Activated B cell treated with CpG ODN at 0.5 μM for 24 hours (primary cell): ENCODE results near the gene DMRT3. TPM values are rescaled to one million over a fixed set of nuclear protein-coding genes. Genes with fewer than 3 reads are reported as not detected.

Source experiments
- ATAC-seq: fragments of 200-7000 bp; cut with Tn5 transposase; one replicate; pipeline ENCODE4 v1.10.0; 2021; ENCODE audit warnings: low read depth, mild to moderate bottlenecking, moderate library complexity
- CTCF ChIA-PET: fragments of 350-600 bp; sonication (Branson Sonifier 250); formaldehyde crosslinking; loops from one replicate; lab custom pipeline; 2021; ENCODE audit warnings: antibody characterized with exemption; lab: Charles Lee
- POLR2A ChIA-PET: fragments of 350-600 bp; sonication (Branson Sonifier 250); formaldehyde crosslinking; loops from one replicate; lab custom pipeline; 2021; ENCODE audit warnings: antibody characterized with exemption; lab: Charles Lee
- DNase-seq: peaks from one replicate; pipeline ENCODE4 v3.0.0; 2022
- H3K27ac Mint-ChIP-seq: one replicate; pipeline ENCODE4 v1.8.0; 2020; ENCODE audit warnings: mixed read lengths
- H3K27me3 Mint-ChIP-seq: one replicate; pipeline ENCODE4 v1.8.0; 2021; ENCODE audit warnings: mixed read lengths
- H3K36me3 Mint-ChIP-seq: one replicate; pipeline ENCODE4 v1.8.0; 2021; ENCODE audit warnings: low read depth, mixed read lengths
- H3K4me1 Mint-ChIP-seq: one replicate; pipeline ENCODE4 v1.8.0; 2021; ENCODE audit warnings: mixed read lengths
- H3K4me3 Mint-ChIP-seq: one replicate; pipeline ENCODE4 v1.8.0; 2020; ENCODE audit warnings: mild to moderate bottlenecking, mixed read lengths
- H3K9me3 Mint-ChIP-seq: one replicate; pipeline ENCODE4 v1.8.0; 2020; ENCODE audit warnings: mixed read lengths
- CTCF ChIP-seq: fragments of 200-600 bp; IDR thresholded peaks from one replicate; pipeline ENCODE4 v1.8.0; 2022; ENCODE audit warnings: antibody characterized with exemption, mild to moderate bottlenecking
- intact Hi-C: fragments of 100-400 bp; cut with micrococcal nuclease; formaldehyde crosslinking; loops from one replicate; pipeline ENCODE4 v1.15.1; 2024
- total RNA-seq: library from RNA; stranded (reverse); gene quantifications from 2 replicates; pipeline ENCODE4 v1.2.3, GENCODE V29; 2022

Gene DMRT3
- total RNA-seq, 1 donor from 2014 or later = not detected

- H3K27ac Mint-ChIP-seq = no peak overlapping the region
- CTCF ChIA-PET = no interaction called here
Observed at GRCh38 chr9:974031-974995, 2.1 kb upstream of the DMRT3 start.

GRCh38 chr9:974996-975739 is 1.3 kb upstream of the DMRT3 start:
- Mint-ChIP-seq H3K27me3 (peaks cover 55% of the 10 kb centered on the region), H3K36me3 (no peaks in the 10 kb centered on the region), H3K27ac (no peak overlapping the region), H3K4me1 (peaks cover 5% of the 10 kb centered on the region), H3K9me3 (no peaks in the 10 kb centered on the region), H3K4me3 (no peak overlapping the region)
- ChIA-PET POLR2A (no interaction called here), CTCF (no interaction called here)
- no peak for DNase-seq
- ATAC-seq = no peak
- intact Hi-C loops = no loop called here
- TF ChIP-seq CTCF = no peak

More at GRCh38 chr9:974031-974995, 2.1 kb upstream of the DMRT3 start:
- TF ChIP-seq CTCF = no peak
- H3K4me1 Mint-ChIP-seq = peaks cover 5% of the 10 kb centered on the region
- H3K4me3 Mint-ChIP-seq = no peak overlapping the region
- DNase-seq = no peak
- H3K27me3 Mint-ChIP-seq = peaks cover 53% of the 10 kb centered on the region
- H3K36me3 Mint-ChIP-seq = no peaks in the 10 kb centered on the region
- POLR2A ChIA-PET = no interaction called here
- H3K9me3 Mint-ChIP-seq = no peaks in the 10 kb centered on the region
- intact Hi-C loops = no loop called here
- ATAC-seq = no peak

- intact Hi-C loops = no loop called here
- DNase-seq = no peak
- peaks cover 5% of the 10 kb centered on the region for H3K4me1 Mint-ChIP-seq
- H3K9me3 Mint-ChIP-seq = no peaks in the 10 kb centered on the region
- ATAC-seq = no peak
- no peak overlapping the region for H3K27ac Mint-ChIP-seq
- peaks cover 55% of the 10 kb centered on the region for H3K27me3 Mint-ChIP-seq
- H3K36me3 Mint-ChIP-seq = no peaks in the 10 kb centered on the region
- H3K4me3 Mint-ChIP-seq = no peak overlapping the region
- ChIA-PET POLR2A (no interaction called here), CTCF (no interaction called here)
- no peak for TF ChIP-seq CTCF
Observed at GRCh38 chr9:975740-976257, 656 bp upstream of the DMRT3 start.

GRCh38 chr9:976943-977837 is 735 bp downstream of the DMRT3 start:
- Mint-ChIP-seq H3K4me3 (no peak overlapping the region), H3K36me3 (no peaks in the 10 kb centered on the region), H3K27me3 (peaks cover 69% of the 10 kb centered on the region), H3K9me3 (no peaks in the 10 kb centered on the region), H3K27ac (no peak overlapping the region), H3K4me1 (peaks cover 3% of the 10 kb centered on the region)
- ChIA-PET CTCF (no interaction called here), POLR2A (no interaction called here)
- ATAC-seq = no peak
- no peak for DNase-seq
- intact Hi-C loops = no loop called here
- TF ChIP-seq CTCF = no peak
